GM23338 (cell line): Measurements from ENCODE around the gene CNNM2. TPM values are rescaled to one million over a fixed set of nuclear protein-coding genes. Genes with fewer than 3 reads are reported as not detected.

Source experiments
- ATAC-seq: fragments of 200-7000 bp; cut with Tn5 transposase; 3 replicates; pipeline ENCODE4 v1.9.1; 2020
- DNase-seq: peaks from one replicate; pipeline ENCODE4 v3.0.0-alpha.2; 2015; ENCODE audit warnings: low spot score
- H2AFZ ChIP-seq: fragments of 200-600 bp; sonication (generic); 2 replicates; pipeline ENCODE4 v1.8.0; 2016; ENCODE audit warnings: antibody characterized with exemption, mild to moderate bottlenecking, moderate library complexity
- H3F3A ChIP-seq: fragments of 200-600 bp; sonication (generic); replicated peaks from 2 replicates; pipeline ENCODE4 v1.8.0; 2017; ENCODE audit warnings: antibody characterized with exemption, mixed run types, low read depth
- H3K27ac ChIP-seq: fragments of 200-600 bp; sonication (generic); 2 replicates; pipeline ENCODE4 v1.6.1; 2016; ENCODE audit warnings: low read depth
- H3K27me3 ChIP-seq: fragments of 200-600 bp; sonication (generic); 2 replicates; pipeline ENCODE4 v1.8.0; 2016; ENCODE audit warnings: mild to moderate bottlenecking, mixed run types, moderate library complexity; ENCODE audit not compliant: insufficient read depth
- H3K36me3 ChIP-seq: fragments of 200-600 bp; sonication (generic); 2 replicates; pipeline ENCODE4 v1.8.0; 2016; ENCODE audit warnings: mild to moderate bottlenecking; ENCODE audit not compliant: insufficient read depth
- H3K4me1 ChIP-seq: fragments of 200-600 bp; sonication (generic); 2 replicates; pipeline ENCODE4 v1.8.0; 2016; ENCODE audit warnings: mild to moderate bottlenecking, moderate library complexity; ENCODE audit not compliant: insufficient read depth
- H3K4me2 ChIP-seq: fragments of 200-600 bp; sonication (generic); 2 replicates; pipeline ENCODE4 v1.7.1; 2017; ENCODE audit warnings: mixed run types
- H3K4me3 ChIP-seq: fragments of 200-600 bp; sonication (generic); 2 replicates; pipeline ENCODE4 v1.6.1; 2016; ENCODE audit warnings: mixed run types
- H3K79me2 ChIP-seq: fragments of 200-600 bp; sonication (generic); replicated peaks from 2 replicates; pipeline ENCODE4 v1.8.0; 2017; ENCODE audit warnings: mild to moderate bottlenecking; ENCODE audit not compliant: insufficient read depth
- H3K9me2 ChIP-seq: fragments of 200-600 bp; sonication (generic); 2 replicates; pipeline ENCODE4 v1.8.0; 2017; ENCODE audit not compliant: insufficient read depth
- H4K20me1 ChIP-seq: fragments of 200-600 bp; sonication (generic); replicated peaks from 2 replicates; pipeline ENCODE4 v1.8.0; 2017; ENCODE audit warnings: mild to moderate bottlenecking; ENCODE audit not compliant: insufficient read depth
- H3K27ac Mint-ChIP-seq: 2 replicates; pipeline ENCODE4 v1.8.0; 2020; ENCODE audit warnings: inconsistent platforms, mild to moderate bottlenecking, moderate library complexity, mixed read lengths
- H3K27me3 Mint-ChIP-seq: 3 replicates; pipeline ENCODE4 v1.8.0; 2022; ENCODE audit warnings: low read depth, mild to moderate bottlenecking, moderate library complexity, mixed read lengths, inconsistent platforms; ENCODE audit not compliant: insufficient read depth, poor library complexity
- H3K36me3 Mint-ChIP-seq: 3 replicates; pipeline ENCODE4 v1.8.0; 2021; ENCODE audit warnings: low read depth, mild to moderate bottlenecking, inconsistent platforms, moderate library complexity, mixed read lengths
- H3K4me1 Mint-ChIP-seq: 3 replicates; pipeline ENCODE4 v1.8.0; 2020; ENCODE audit warnings: mild to moderate bottlenecking, inconsistent platforms, mixed read lengths
- H3K4me3 Mint-ChIP-seq: 3 replicates; pipeline ENCODE4 v1.8.0; 2021; ENCODE audit warnings: moderate library complexity, mild to moderate bottlenecking, inconsistent platforms, mixed read lengths
- H3K9me3 Mint-ChIP-seq: 3 replicates; pipeline ENCODE4 v1.8.0; 2020; ENCODE audit warnings: moderate library complexity, mild to moderate bottlenecking, inconsistent platforms, mixed read lengths
- EZH2 ChIP-seq: fragments of 200-600 bp; sonication (generic); IDR thresholded peaks from one replicate; pipeline ENCODE4 v1.8.0; 2017; ENCODE audit warnings: antibody characterized with exemption, mild to moderate bottlenecking, low read depth; ENCODE audit not compliant: unreplicated experiment
- REST ChIP-seq: IDR thresholded peaks from one replicate; pipeline ENCODE4 v1.6.1; 2018; ENCODE audit warnings: antibody characterized with exemption; ENCODE audit not compliant: unreplicated experiment
- polyA plus RNA-seq: library from polyadenylated mRNA; unstranded; fragments of >200 nt; fragmentation: Nextera tagmentation; extraction: Ambion mirVana; gene quantifications from 2 replicates; pipeline ENCODE4 v1.2.1, GENCODE V29; 2016
- total RNA-seq: library from RNA; depleted of rRNA; stranded (reverse); fragments of >200 nt; shearing (Covaris generic); gene quantifications from 2 replicates; pipeline ENCODE4 v1.2.3, GENCODE V29; 2014
- TF ChIP-seq, protein P1 (sequence below): fragments of 250-450 bp; sonication (Bioruptor Pico); IDR thresholded peaks from 2 replicates; pipeline ENCODE4 v1.5.0; 2020; ENCODE audit warnings: mild to moderate bottlenecking, moderate library complexity

CNNM2 gene
- total and polyA plus RNA-seq, 2 experiments from 2014 or later, result 4.5 to 31.3 TPM

- Mint-ChIP-seq H3K27me3 (peaks cover 3% of the 10 kb centered on the region), H3K4me3 (no peak overlapping the region), H3K36me3 (no peaks in the 10 kb centered on the region), H3K27ac (no peak overlapping the region), H3K9me3 (no peaks in the 10 kb centered on the region), H3K4me1 (peaks cover 20% of the 10 kb centered on the region)
- no peak for DNase-seq
- H4K20me1 ChIP-seq, result no peaks in the 10 kb centered on the region
- TF ChIP-seq REST (no peak), EZH2 (no peak)
- TF ChIP-seq, protein P1, sequence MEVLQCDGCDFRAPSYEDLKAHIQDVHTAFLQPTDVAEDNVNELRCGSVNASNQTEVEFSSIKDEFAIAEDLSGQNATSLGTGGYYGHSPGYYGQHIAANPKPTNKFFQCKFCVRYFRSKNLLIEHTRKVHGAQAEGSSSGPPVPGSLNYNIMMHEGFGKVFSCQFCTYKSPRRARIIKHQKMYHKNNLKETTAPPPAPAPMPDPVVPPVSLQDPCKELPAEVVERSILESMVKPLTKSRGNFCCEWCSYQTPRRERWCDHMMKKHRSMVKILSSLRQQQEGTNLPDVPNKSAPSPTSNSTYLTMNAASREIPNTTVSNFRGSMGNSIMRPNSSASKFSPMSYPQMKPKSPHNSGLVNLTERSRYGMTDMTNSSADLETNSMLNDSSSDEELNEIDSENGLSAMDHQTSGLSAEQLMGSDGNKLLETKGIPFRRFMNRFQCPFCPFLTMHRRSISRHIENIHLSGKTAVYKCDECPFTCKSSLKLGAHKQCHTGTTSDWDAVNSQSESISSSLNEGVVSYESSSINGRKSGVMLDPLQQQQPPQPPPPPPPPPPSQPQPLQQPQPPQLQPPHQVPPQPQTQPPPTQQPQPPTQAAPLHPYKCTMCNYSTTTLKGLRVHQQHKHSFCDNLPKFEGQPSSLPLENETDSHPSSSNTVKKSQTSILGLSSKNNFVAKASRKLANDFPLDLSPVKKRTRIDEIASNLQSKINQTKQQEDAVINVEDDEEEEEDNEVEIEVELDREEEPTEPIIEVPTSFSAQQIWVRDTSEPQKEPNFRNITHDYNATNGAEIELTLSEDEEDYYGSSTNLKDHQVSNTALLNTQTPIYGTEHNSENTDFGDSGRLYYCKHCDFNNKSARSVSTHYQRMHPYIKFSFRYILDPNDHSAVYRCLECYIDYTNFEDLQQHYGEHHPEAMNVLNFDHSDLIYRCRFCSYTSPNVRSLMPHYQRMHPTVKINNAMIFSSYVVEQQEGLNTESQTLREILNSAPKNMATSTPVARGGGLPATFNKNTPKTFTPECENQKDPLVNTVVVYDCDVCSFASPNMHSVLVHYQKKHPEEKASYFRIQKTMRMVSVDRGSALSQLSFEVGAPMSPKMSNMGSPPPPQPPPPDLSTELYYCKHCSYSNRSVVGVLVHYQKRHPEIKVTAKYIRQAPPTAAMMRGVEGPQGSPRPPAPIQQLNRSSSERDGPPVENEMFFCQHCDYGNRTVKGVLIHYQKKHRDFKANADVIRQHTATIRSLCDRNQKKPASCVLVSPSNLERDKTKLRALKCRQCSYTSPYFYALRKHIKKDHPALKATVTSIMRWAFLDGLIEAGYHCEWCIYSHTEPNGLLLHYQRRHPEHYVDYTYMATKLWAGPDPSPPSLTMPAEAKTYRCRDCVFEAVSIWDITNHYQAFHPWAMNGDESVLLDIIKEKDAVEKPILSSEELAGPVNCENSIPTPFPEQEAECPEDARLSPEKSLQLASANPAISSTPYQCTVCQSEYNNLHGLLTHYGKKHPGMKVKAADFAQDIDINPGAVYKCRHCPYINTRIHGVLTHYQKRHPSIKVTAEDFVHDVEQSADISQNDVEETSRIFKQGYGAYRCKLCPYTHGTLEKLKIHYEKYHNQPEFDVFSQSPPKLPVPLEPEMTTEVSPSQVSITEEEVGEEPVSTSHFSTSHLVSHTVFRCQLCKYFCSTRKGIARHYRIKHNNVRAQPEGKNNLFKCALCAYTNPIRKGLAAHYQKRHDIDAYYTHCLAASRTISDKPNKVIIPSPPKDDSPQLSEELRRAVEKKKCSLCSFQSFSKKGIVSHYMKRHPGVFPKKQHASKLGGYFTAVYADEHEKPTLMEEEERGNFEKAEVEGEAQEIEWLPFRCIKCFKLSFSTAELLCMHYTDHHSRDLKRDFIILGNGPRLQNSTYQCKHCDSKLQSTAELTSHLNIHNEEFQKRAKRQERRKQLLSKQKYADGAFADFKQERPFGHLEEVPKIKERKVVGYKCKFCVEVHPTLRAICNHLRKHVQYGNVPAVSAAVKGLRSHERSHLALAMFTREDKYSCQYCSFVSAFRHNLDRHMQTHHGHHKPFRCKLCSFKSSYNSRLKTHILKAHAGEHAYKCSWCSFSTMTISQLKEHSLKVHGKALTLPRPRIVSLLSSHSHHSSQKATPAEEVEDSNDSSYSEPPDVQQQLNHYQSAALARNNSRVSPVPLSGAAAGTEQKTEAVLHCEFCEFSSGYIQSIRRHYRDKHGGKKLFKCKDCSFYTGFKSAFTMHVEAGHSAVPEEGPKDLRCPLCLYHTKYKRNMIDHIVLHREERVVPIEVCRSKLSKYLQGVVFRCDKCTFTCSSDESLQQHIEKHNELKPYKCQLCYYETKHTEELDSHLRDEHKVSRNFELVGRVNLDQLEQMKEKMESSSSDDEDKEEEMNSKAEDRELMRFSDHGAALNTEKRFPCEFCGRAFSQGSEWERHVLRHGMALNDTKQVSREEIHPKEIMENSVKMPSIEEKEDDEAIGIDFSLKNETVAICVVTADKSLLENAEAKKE (CRISPR knock-in tag), result no peak
- H3K4me1 ChIP-seq, result peaks cover 18% of the 10 kb centered on the region; the same call in 1 of the 2 replicates
- no peaks in the 10 kb centered on the region for H3K36me3 ChIP-seq
- ATAC-seq, result no peak
- 0 out of 2 replicates have a peak overlapping the region, but pooled peaks have one; percentile 12 for H3K4me2 ChIP-seq
- no peak overlapping the region for H2AFZ ChIP-seq
- no peaks in the 10 kb centered on the region for H3F3A ChIP-seq
- H3K9me2 ChIP-seq, result no peaks in the 10 kb centered on the region
- H3K27ac ChIP-seq, result peak overlapping the region; percentile 12; the same call in 1 of the 2 replicates
- H3K4me3 ChIP-seq, result no peak overlapping the region
- peaks cover 36% of the 10 kb centered on the region; the same call in 1 of the 2 replicates for H3K79me2 ChIP-seq
- no peaks in the 10 kb centered on the region for H3K27me3 ChIP-seq
Observed at GRCh38 chr10:103111918-103112877, 194.1 kb downstream of the CNNM2 start.
